Gastrocnemius medialis (tissue), 4 donors: Measurements from ENCODE around the gene SRPK2. TPM values are rescaled to one million over a fixed set of nuclear protein-coding genes. Genes with fewer than 3 reads are reported as not detected.
A peak's percentile ranks its signal among the peaks of the same experiment; 100 is the strongest.

Experiments
- ATAC-seq, 2 donors: fragments of 150-250 bp; one replicate each; pipeline ENCODE4 v1.9.1; 2016
- DNase-seq, 2 donors: peaks; one replicate each; pipeline ENCODE4 v3.0.0-alpha.2; 2019
- H3K27ac ChIP-seq, 4 donors: fragments of 200-600 bp; sonication (generic); 1 replicate in 1 of 4; 2 replicates in 3 of 4; pipeline ENCODE4 v1.5.1; 2016 to 2018; ENCODE audit warnings: mild to moderate bottlenecking in 2 of 4, moderate library complexity in 1 of 4
- H3K27me3 ChIP-seq, 3 donors: fragments of 200-600 bp; sonication (generic) in 2 of 3; 1 replicate in 1 of 3; 2 replicates in 2 of 3; pipeline versions ENCODE4 v1.5.1 to v1.6.0; 2016 to 2019; ENCODE audit warnings: mild to moderate bottlenecking in 1 of 3, moderate library complexity in 1 of 3
- H3K36me3 ChIP-seq, 2 donors: fragments of 200-600 bp; sonication (generic) in 1 of 2; one replicate each; pipeline ENCODE4 v1.5.1; 2017 to 2018
- H3K4me1 ChIP-seq, 2 donors: fragments of 200-600 bp; sonication (generic) in 1 of 2; one replicate each; pipeline ENCODE4 v1.5.1; 2016 to 2017; ENCODE audit warnings: mild to moderate bottlenecking in 2 of 2
- H3K4me3 ChIP-seq, 4 donors: fragments of 200-600 bp; sonication (generic) in 3 of 4; 1 replicate in 1 of 4; 2 replicates in 3 of 4; pipeline ENCODE4 v1.5.1; 2016 to 2019; ENCODE audit warnings: mild to moderate bottlenecking in 2 of 4
- H3K9me3 ChIP-seq, 3 donors: fragments of 200-600 bp; sonication (generic) in 2 of 3; 1 replicate in 1 of 3; 2 replicates in 2 of 3; pipeline ENCODE4 v1.5.1; 2016 to 2019
- POLR2A ChIP-seq, 2 donors: fragments of 450-650 bp; IDR thresholded peaks; one replicate each; pipeline ENCODE4 v1.6.1; 2017; ENCODE audit warnings: antibody characterized with exemption in 2 of 2, mild to moderate bottlenecking in 2 of 2, moderate library complexity in 2 of 2
- in situ Hi-C, 4 donors: fragments of 200-750 bp; cut with MboI; loops; one replicate each; pipeline versions ENCODE4 v1.15.0 to v1.8.0; 2017; ENCODE audit warnings: low sequenced_read_pairs in 4 of 4
- intact Hi-C: fragments of 100-400 bp; cut with DNase I; formaldehyde crosslinking; loops from one replicate; pipeline ENCODE4 v1.15.1; 2023; ENCODE audit warnings: low total_unique reads
- total RNA-seq, 4 donors: library from RNA; depleted of rRNA; stranded (reverse); fragments of >200 nt; gene quantifications; one replicate each; pipeline versions ENCODE4 v1.1.0 to v1.2.3, GENCODE V29; 2016
- TF ChIP-seq, protein P1 (sequence below), 5 experiments: fragments of 450-650 bp in 3 of 5; fragments of 200-600 bp in 2 of 5; sonication (generic) in 2 of 5; IDR thresholded peaks in 4 of 5; conservative IDR thresholded peaks in 1 of 5; 1 replicate in 4 of 5; 2 replicates in 1 of 5; pipeline ENCODE4 v1.5.1; 2016 to 2019; ENCODE audit warnings: antibody characterized with exemption in 5 of 5, mild to moderate bottlenecking in 3 of 5, moderate library complexity in 3 of 5

Gene SRPK2
- total RNA-seq, 4 donors from 2014 or later = 18.1 to 49.0 (median 21.3) TPM

- Histone ChIP-seq H3K4me3 (no peak overlapping the region), H3K36me3 (no peaks in the 10 kb centered on the region), H3K4me1 (peaks cover 0 to 6% of the 10 kb centered on the region in 2 donors), H3K27me3 (no peaks in the 10 kb centered on the region), H3K9me3 (no peaks in the 10 kb centered on the region), H3K27ac (no peak overlapping the region)
- ATAC-seq (no peak), DNase-seq (no peak)
- TF ChIP-seq POLR2A (IDR thresholded peaks at IDR 0.05) = no peak
- TF ChIP-seq, protein P1, sequence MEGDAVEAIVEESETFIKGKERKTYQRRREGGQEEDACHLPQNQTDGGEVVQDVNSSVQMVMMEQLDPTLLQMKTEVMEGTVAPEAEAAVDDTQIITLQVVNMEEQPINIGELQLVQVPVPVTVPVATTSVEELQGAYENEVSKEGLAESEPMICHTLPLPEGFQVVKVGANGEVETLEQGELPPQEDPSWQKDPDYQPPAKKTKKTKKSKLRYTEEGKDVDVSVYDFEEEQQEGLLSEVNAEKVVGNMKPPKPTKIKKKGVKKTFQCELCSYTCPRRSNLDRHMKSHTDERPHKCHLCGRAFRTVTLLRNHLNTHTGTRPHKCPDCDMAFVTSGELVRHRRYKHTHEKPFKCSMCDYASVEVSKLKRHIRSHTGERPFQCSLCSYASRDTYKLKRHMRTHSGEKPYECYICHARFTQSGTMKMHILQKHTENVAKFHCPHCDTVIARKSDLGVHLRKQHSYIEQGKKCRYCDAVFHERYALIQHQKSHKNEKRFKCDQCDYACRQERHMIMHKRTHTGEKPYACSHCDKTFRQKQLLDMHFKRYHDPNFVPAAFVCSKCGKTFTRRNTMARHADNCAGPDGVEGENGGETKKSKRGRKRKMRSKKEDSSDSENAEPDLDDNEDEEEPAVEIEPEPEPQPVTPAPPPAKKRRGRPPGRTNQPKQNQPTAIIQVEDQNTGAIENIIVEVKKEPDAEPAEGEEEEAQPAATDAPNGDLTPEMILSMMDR (IDR thresholded peaks at IDR 0.05 in 4 of 5, conservative IDR thresholded peaks at IDR 0.05 in 1 of 5) = no peak
- intact Hi-C loops = no loop called here
- in situ Hi-C loops = no loop called here
Measured at GRCh38 chr7:105278973-105279687, 109.6 kb downstream of the SRPK2 start.

- Histone ChIP-seq H3K4me3 (no peak overlapping the region), H3K4me1 (peaks cover 0 to 6% of the 10 kb centered on the region in 2 donors), H3K27me3 (no peaks in the 10 kb centered on the region), H3K36me3 (no peaks in the 10 kb centered on the region), H3K9me3 (no peaks in the 10 kb centered on the region), H3K27ac (no peak overlapping the region)
- TF ChIP-seq POLR2A (IDR thresholded peaks at IDR 0.05) = no peak
- TF ChIP-seq, protein P1 (IDR thresholded peaks at IDR 0.05 in 4 of 5, conservative IDR thresholded peaks at IDR 0.05 in 1 of 5) = no peak
- in situ Hi-C loops (no loop called here), intact Hi-C loops (no loop called here)
- ATAC-seq (no peak), DNase-seq (no peak)
Measured at GRCh38 chr7:105278565-105278964, 110.2 kb downstream of the SRPK2 start.

GRCh38 chr7:105277341-105277740 is 111.4 kb downstream of the SRPK2 start:
- no peak overlapping the region for H3K27ac ChIP-seq
- in situ Hi-C loops = no loop called here
- ATAC-seq (no peak), DNase-seq (no peak)
- no peaks in the 10 kb centered on the region for H3K27me3 ChIP-seq
- TF ChIP-seq POLR2A (IDR thresholded peaks at IDR 0.05) = no peak
- TF ChIP-seq, protein P1 (IDR thresholded peaks at IDR 0.05 in 4 of 5, conservative IDR thresholded peaks at IDR 0.05 in 1 of 5) = no peak
- peaks cover 0 to 6% of the 10 kb centered on the region in 2 donors for H3K4me1 ChIP-seq
- intact Hi-C loops = no loop called here
- no peaks in the 10 kb centered on the region for H3K36me3 ChIP-seq
- no peaks in the 10 kb centered on the region for H3K9me3 ChIP-seq
- no peak overlapping the region for H3K4me3 ChIP-seq

DNA sequence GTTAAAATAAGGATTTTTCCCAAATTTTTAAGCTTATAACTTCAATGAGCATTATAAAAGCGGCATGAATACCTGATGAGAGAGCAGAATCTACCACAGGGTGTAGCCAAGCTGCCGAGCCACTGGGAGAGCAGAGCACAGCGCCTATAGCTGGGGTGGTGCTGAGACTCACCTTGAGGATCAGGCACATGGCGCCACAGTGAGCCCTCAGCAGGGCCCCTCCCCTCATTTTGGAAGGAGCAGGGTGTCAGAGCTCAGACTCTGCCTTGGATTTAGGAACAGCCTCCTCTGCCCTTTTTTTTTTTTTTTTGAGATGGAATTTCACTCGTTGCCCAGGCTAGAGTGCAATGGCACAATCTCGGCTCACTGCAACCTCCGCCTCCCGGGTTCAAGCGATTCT is 118.6 kb downstream of the SRPK2 start:
- Histone ChIP-seq H3K9me3 (no peaks in the 10 kb centered on the region), H3K4me3 (peak overlapping the region in 2 of 4 donors; percentile 55 to 59), H3K27ac (peak overlapping the region; percentile 81 to 87 (median 84)), H3K27me3 (no peaks in the 10 kb centered on the region), H3K36me3 (no peaks in the 10 kb centered on the region), H3K4me1 (peaks cover 19 to 37% of the 10 kb centered on the region in 2 donors)
- in situ Hi-C loops = no loop called here
- DNase-seq (peak in 1 of 2 donors; percentile 26), ATAC-seq (no peak)
- TF ChIP-seq POLR2A (IDR thresholded peaks at IDR 0.05) = no peak
- TF ChIP-seq, protein P1 (IDR thresholded peaks at IDR 0.05 in 4 of 5, conservative IDR thresholded peaks at IDR 0.05 in 1 of 5) = no peak
- intact Hi-C loops = no loop called here
